ENCODE data around the gene THAP3. TPM values are rescaled to one million over a fixed set of nuclear protein-coding genes. Genes with fewer than 3 reads are reported as not detected.

The THAP3 gene
- total and polyA plus RNA-seq, 5 donors from 2014 or later: 14.3 to 32.9 (median 23.5) TPM

DNA sequence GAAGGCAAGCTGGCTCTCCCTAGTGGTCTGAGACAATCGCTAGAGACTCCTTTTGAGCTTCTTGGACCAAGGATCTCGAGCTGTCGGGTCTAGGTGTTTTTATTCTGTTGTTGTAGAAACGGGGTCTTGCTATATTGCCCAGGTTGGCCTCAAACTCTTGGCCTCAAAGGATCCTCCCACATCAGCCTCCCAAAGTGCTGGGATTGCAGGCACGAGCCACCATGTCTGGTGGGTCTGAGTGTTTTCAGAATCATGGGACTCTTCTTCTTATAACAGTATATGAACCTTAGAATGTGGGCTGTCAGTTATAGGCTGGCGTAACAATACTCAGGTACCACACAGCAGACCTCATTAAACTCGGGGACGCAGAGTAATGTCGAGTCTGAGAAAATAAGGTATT lies 43.8 kb downstream of the THAP3 start:
- Histone ChIP-seq H3K27ac (ENCODE audit: insufficient read depth, low read length, poor library complexity, severe bottlenecking) (no peak overlapping the region), H3K4me3 (ENCODE audit: low read depth, low read length) (no peak overlapping the region), H3K36me3 (ENCODE audit: control insufficient read depth, insufficient read depth, low read length) (peaks cover 18% of the 10 kb centered on the region), H3K4me1 (ENCODE audit: control insufficient read depth, insufficient read depth, low read length, poor library complexity, severe bottlenecking) (no peaks in the 10 kb centered on the region), H3K9me3 (ENCODE audit: control insufficient read depth in 2 of 2, low read length in 2 of 2) (no peaks in the 10 kb centered on the region), H3K27me3 (ENCODE audit: control insufficient read depth, insufficient read depth, low read length) (no peaks in the 10 kb centered on the region)
- DNase-seq: no peak
- no peaks in the 10 kb centered on the region for H3K27me3 Mint-ChIP-seq
- H3K36me3 Mint-ChIP-seq: peaks cover 14% of the 10 kb centered on the region
- no peak overlapping the region for H3K27ac Mint-ChIP-seq
- H3K9me3 Mint-ChIP-seq: no peaks in the 10 kb centered on the region
- H3K4me1 Mint-ChIP-seq: peaks cover 0 to 7% (median 0%) of the 10 kb centered on the region in 4 donors
- ATAC-seq (ENCODE audit: low read depth in 2 of 2): no peak
- no peak overlapping the region for H3K4me3 Mint-ChIP-seq

DNA sequence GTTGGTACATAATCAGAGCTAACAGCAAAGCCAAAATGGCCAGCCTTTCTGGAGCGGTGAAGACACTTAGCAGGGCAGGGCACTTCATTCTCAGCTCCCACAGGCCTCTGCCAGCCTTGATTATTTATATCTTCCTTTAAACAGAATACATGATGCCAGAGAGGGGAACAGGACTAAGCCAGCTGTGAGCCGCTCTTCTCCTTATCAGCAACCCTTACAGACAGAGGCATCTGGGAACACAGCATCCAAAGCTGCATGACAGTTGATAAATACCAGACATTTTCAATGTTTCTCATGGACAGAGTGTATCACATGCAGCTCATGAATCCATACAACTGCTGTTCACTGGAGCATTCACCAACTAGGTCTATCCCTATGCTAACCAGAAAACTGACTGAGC lies 47.9 kb downstream of the THAP3 start:
- H3K4me1 Mint-ChIP-seq: peaks cover 0 to 7% (median 0%) of the 10 kb centered on the region in 4 donors
- peaks cover 14% of the 10 kb centered on the region for H3K36me3 Mint-ChIP-seq
- ATAC-seq (ENCODE audit: low read depth in 2 of 2) (no peak), DNase-seq (no peak)
- Histone ChIP-seq H3K27ac (ENCODE audit: insufficient read depth, low read length, poor library complexity, severe bottlenecking) (no peak overlapping the region), H3K9me3 (ENCODE audit: control insufficient read depth in 2 of 2, low read length in 2 of 2) (no peaks in the 10 kb centered on the region), H3K4me3 (ENCODE audit: low read depth, low read length) (no peak overlapping the region), H3K36me3 (ENCODE audit: control insufficient read depth, insufficient read depth, low read length) (peaks cover 24% of the 10 kb centered on the region), H3K27me3 (ENCODE audit: control insufficient read depth, insufficient read depth, low read length) (no peaks in the 10 kb centered on the region), H3K4me1 (ENCODE audit: control insufficient read depth, insufficient read depth, low read length, poor library complexity, severe bottlenecking) (no peaks in the 10 kb centered on the region)
- no peaks in the 10 kb centered on the region for H3K27me3 Mint-ChIP-seq
- no peak overlapping the region for H3K27ac Mint-ChIP-seq
- no peak overlapping the region for H3K4me3 Mint-ChIP-seq
- no peaks in the 10 kb centered on the region for H3K9me3 Mint-ChIP-seq

GRCh38 chr1:6673816-6674398 lies 49.2 kb downstream of the THAP3 start:
- H3K4me1 ChIP-seq (ENCODE audit: control insufficient read depth, insufficient read depth, low read length, poor library complexity, severe bottlenecking): no peaks in the 10 kb centered on the region
- H3K27me3 ChIP-seq (ENCODE audit: control insufficient read depth, insufficient read depth, low read length): no peaks in the 10 kb centered on the region
- peaks cover 22% of the 10 kb centered on the region for H3K36me3 Mint-ChIP-seq
- ATAC-seq (ENCODE audit: low read depth in 2 of 2): no peak
- H3K4me3 Mint-ChIP-seq: no peak overlapping the region
- H3K36me3 ChIP-seq (ENCODE audit: control insufficient read depth, insufficient read depth, low read length): peaks cover 33% of the 10 kb centered on the region
- H3K4me3 ChIP-seq (ENCODE audit: low read depth, low read length): no peak overlapping the region
- no peak for DNase-seq
- H3K27ac Mint-ChIP-seq: no peak overlapping the region
- no peaks in the 10 kb centered on the region for H3K9me3 Mint-ChIP-seq
- no peak overlapping the region for H3K27ac ChIP-seq (ENCODE audit: insufficient read depth, low read length, poor library complexity, severe bottlenecking)
- no peaks in the 10 kb centered on the region for H3K9me3 ChIP-seq (ENCODE audit: control insufficient read depth in 2 of 2, low read length in 2 of 2)
- H3K27me3 Mint-ChIP-seq: no peaks in the 10 kb centered on the region
- H3K4me1 Mint-ChIP-seq: peaks cover 0 to 7% (median 0%) of the 10 kb centered on the region in 4 donors

DNA sequence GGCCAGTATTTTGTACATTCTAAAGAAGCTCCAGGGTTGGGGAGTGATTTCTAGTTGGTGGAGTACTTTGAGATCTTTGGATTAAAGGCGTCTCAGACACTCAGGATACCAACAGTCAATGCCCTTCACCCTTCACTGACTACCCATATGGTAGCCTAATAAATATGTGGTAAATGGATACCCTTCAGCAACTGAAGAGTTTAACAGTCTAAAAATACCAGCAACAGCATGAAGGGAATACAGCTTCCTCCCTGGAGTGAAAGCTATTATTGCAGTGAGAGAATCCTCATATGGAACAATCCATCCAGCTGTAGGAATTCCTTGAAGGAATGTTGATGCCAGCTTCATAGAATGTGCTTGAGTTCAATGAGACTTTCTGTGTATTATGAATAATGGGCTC lies 50.1 kb downstream of the THAP3 start:
- Histone ChIP-seq H3K4me1 (ENCODE audit: control insufficient read depth, insufficient read depth, low read length, poor library complexity, severe bottlenecking) (no peaks in the 10 kb centered on the region), H3K27ac (ENCODE audit: insufficient read depth, low read length, poor library complexity, severe bottlenecking) (no peak overlapping the region), H3K4me3 (ENCODE audit: low read depth, low read length) (no peak overlapping the region), H3K36me3 (ENCODE audit: control insufficient read depth, insufficient read depth, low read length) (peaks cover 39% of the 10 kb centered on the region), H3K27me3 (ENCODE audit: control insufficient read depth, insufficient read depth, low read length) (no peaks in the 10 kb centered on the region), H3K9me3 (ENCODE audit: control insufficient read depth in 2 of 2, low read length in 2 of 2) (no peaks in the 10 kb centered on the region)
- ATAC-seq (ENCODE audit: low read depth in 2 of 2) (no peak), DNase-seq (no peak)
- no peaks in the 10 kb centered on the region for H3K27me3 Mint-ChIP-seq
- no peaks in the 10 kb centered on the region for H3K9me3 Mint-ChIP-seq
- no peak overlapping the region for H3K27ac Mint-ChIP-seq
- H3K36me3 Mint-ChIP-seq: peaks cover 30% of the 10 kb centered on the region
- no peak overlapping the region for H3K4me3 Mint-ChIP-seq
- peaks cover 0 to 7% (median 0%) of the 10 kb centered on the region in 4 donors for H3K4me1 Mint-ChIP-seq

DNA sequence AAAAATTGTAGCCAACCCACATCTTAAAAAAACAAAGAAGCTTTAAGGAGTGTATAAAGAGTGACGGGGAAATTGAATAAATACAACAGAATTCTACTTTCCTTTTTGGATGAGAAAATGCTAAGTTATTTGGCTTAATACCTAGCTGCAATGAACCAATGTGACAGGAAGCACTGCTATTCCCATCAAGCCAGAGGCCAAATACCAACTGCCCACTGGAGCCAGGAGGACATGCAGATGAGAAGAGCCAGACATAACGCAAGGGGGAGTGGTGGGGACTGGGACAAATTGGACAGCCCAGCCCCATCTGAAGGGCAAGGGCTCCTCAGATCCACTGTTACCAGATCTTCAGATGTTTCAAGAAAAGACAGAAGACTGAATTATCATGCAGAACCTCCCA lies 51.3 kb downstream of the THAP3 start:
- no peaks in the 10 kb centered on the region for H3K9me3 Mint-ChIP-seq
- Histone ChIP-seq H3K9me3 (ENCODE audit: control insufficient read depth in 2 of 2, low read length in 2 of 2) (no peaks in the 10 kb centered on the region), H3K27ac (ENCODE audit: insufficient read depth, low read length, poor library complexity, severe bottlenecking) (no peak overlapping the region), H3K4me1 (ENCODE audit: control insufficient read depth, insufficient read depth, low read length, poor library complexity, severe bottlenecking) (no peaks in the 10 kb centered on the region), H3K4me3 (ENCODE audit: low read depth, low read length) (no peak overlapping the region), H3K36me3 (ENCODE audit: control insufficient read depth, insufficient read depth, low read length) (peaks cover 49% of the 10 kb centered on the region), H3K27me3 (ENCODE audit: control insufficient read depth, insufficient read depth, low read length) (no peaks in the 10 kb centered on the region)
- ATAC-seq (ENCODE audit: low read depth in 2 of 2) (no peak), DNase-seq (no peak)
- H3K4me1 Mint-ChIP-seq: peaks cover 0 to 7% (median 0%) of the 10 kb centered on the region in 4 donors
- no peak overlapping the region for H3K4me3 Mint-ChIP-seq
- H3K36me3 Mint-ChIP-seq: peaks cover 37% of the 10 kb centered on the region
- no peak overlapping the region for H3K27ac Mint-ChIP-seq
- H3K27me3 Mint-ChIP-seq: no peaks in the 10 kb centered on the region

Other genes with a start within 250 kb of the THAP3 start
- gene ACOT7, start 231.1 kb upstream of the THAP3 start, total RNA-seq: 9.6 TPM
- gene ACOT7, start 231.1 kb upstream of the THAP3 start, polyA plus RNA-seq: 10 to 100 TPM in 2 of 4 donors, 1 to 10 TPM in 2; 9.3 to 13.6 (median 9.9) TPM
- gene HES2, start 204.9 kb upstream of the THAP3 start, total RNA-seq: not detected
- gene HES2, start 204.9 kb upstream of the THAP3 start, polyA plus RNA-seq: not detected
- 3.7 TPM for gene ESPN, start 200.1 kb upstream of the THAP3 start, total RNA-seq
- under 1 TPM; 0.22 to 0.25 (median 0.22) TPM for gene ESPN, start 200.1 kb upstream of the THAP3 start, polyA plus RNA-seq
- gene TNFRSF25, start 158.7 kb upstream of the THAP3 start, total RNA-seq: 258 TPM
- gene TNFRSF25, start 158.7 kb upstream of the THAP3 start, polyA plus RNA-seq: 10 to 100 TPM; 23.3 to 32.8 (median 31.0) TPM
- gene PLEKHG5, start 133.2 kb upstream of the THAP3 start, total RNA-seq: 5.0 TPM
- gene PLEKHG5, start 133.2 kb upstream of the THAP3 start, polyA plus RNA-seq: 1 to 10 TPM in 1 of 4 donors, under 1 TPM in 2, not detected in 1; 0.65 to 1.0 (median 0.68) TPM
- gene NOL9, start 70.4 kb upstream of the THAP3 start, total RNA-seq: 74.7 TPM
- gene NOL9, start 70.4 kb upstream of the THAP3 start, polyA plus RNA-seq: 10 to 100 TPM; 11.0 to 23.0 (median 18.9) TPM
- gene TAS1R1, start 69.6 kb upstream of the THAP3 start, total RNA-seq: not detected
- under 1 TPM in 1 of 4 donors, not detected in 3; 0.09 TPM for gene TAS1R1, start 69.6 kb upstream of the THAP3 start, polyA plus RNA-seq
- 41.8 TPM for gene ZBTB48, start 44.9 kb upstream of the THAP3 start, total RNA-seq
- 10 to 100 TPM; 18.6 to 24.8 (median 21.9) TPM for gene ZBTB48, start 44.9 kb upstream of the THAP3 start, polyA plus RNA-seq
- 34.4 TPM for gene KLHL21, start 22.0 kb upstream of the THAP3 start, total RNA-seq
- gene KLHL21, start 22.0 kb upstream of the THAP3 start, polyA plus RNA-seq: 10 to 100 TPM; 16.7 to 46.6 (median 26.2) TPM
- 7.5 TPM for gene PHF13, start 11.1 kb upstream of the THAP3 start, total RNA-seq
- gene PHF13, start 11.1 kb upstream of the THAP3 start, polyA plus RNA-seq: 1 to 10 TPM; 4.7 to 6.2 (median 5.3) TPM
- 41.4 TPM for gene DNAJC11, start 76.9 kb downstream of the THAP3 start, total RNA-seq
- 10 to 100 TPM; 10.4 to 18.9 (median 15.0) TPM for gene DNAJC11, start 76.9 kb downstream of the THAP3 start, polyA plus RNA-seq
- gene CAMTA1, start 160.6 kb downstream of the THAP3 start, total RNA-seq: 48.8 TPM
- gene CAMTA1, start 160.6 kb downstream of the THAP3 start, polyA plus RNA-seq: 100 to 1,000 TPM in 1 of 4 donors, 10 to 100 TPM in 3; 79.9 to 112 (median 81.9) TPM